GM23248 (cell line): Measurements from ENCODE around the gene GTPBP6.
"Not testable (repeated sequence)": the region's sequence is repeated elsewhere in the genome, so short reads cannot be mapped to it uniquely, and the experiment has no call there.

Experiments
- EZH2 ChIP-seq: fragments of 200-600 bp; sonication (generic); IDR thresholded peaks from 2 replicates; pipeline ENCODE4 v1.6.1; 2018; ENCODE audit warnings: antibody characterized with exemption, mild to moderate bottlenecking; ENCODE audit not compliant: insufficient read depth, poor library complexity, severe bottlenecking
- EZH2phosphoT487 ChIP-seq: fragments of 200-600 bp; sonication (generic); IDR thresholded peaks from 2 replicates; pipeline ENCODE4 v1.6.1; 2018; ENCODE audit warnings: antibody characterized with exemption, moderate library complexity, mild to moderate bottlenecking, low read depth; ENCODE audit not compliant: insufficient read depth

- not testable (repeated sequence) for TF ChIP-seq EZH2, EZH2phosphoT487
Observed at GRCh38 chrX:257054-257453, 61.5 kb downstream of the GTPBP6 start.
